HepG2 (cell line): ENCODE results near the gene TUBGCP4. TPM values are rescaled to one million over a fixed set of nuclear protein-coding genes. Genes with fewer than 3 reads are reported as not detected.

Source experiments
- CHD4 ChIP-seq: fragments of 200-600 bp; sonication (generic); IDR thresholded peaks from 2 replicates; pipeline ENCODE4 v1.7.0; 2017; ENCODE audit warnings: mild to moderate bottlenecking, low read length, borderline replicate concordance
- EEA1 ChIP-seq: sonication (generic); formaldehyde crosslinking; IDR thresholded peaks from 2 replicates; pipeline ENCODE4 v1.5.1; 2020; ENCODE audit warnings: mild to moderate bottlenecking, missing genetic modification reagents, borderline replicate concordance
- HNRNPL ChIP-seq: fragments of 200-400 bp; formaldehyde crosslinking; IDR thresholded peaks from 2 replicates; pipeline ENCODE4 v1.6.1; 2017; ENCODE audit warnings: mild to moderate bottlenecking, low read depth, low read length
- HOXA9 ChIP-seq: sonication (generic); formaldehyde crosslinking; IDR thresholded peaks from 2 replicates; pipeline ENCODE4 v1.8.1; 2022; ENCODE audit warnings: missing genetic modification reagents, mild to moderate bottlenecking, moderate library complexity, borderline replicate concordance
- JUNB ChIP-seq: sonication (generic); formaldehyde crosslinking; IDR thresholded peaks from 2 replicates; pipeline ENCODE4 v1.8.0; 2022; ENCODE audit warnings: missing genetic modification reagents, mild to moderate bottlenecking, borderline replicate concordance
- MXI1 ChIP-seq: IDR thresholded peaks from 3 replicates; pipeline ENCODE4 v1.6.1; 2012; ENCODE audit warnings: low read depth, low read length, inconsistent platforms, borderline replicate concordance
- MYNN ChIP-seq: sonication (generic); formaldehyde crosslinking; IDR thresholded peaks from 2 replicates; pipeline ENCODE4 v1.4.0; 2020; ENCODE audit warnings: mild to moderate bottlenecking, low read depth, missing genetic modification reagents
- PHB2 ChIP-seq: fragments of 450-650 bp; IDR thresholded peaks from 2 replicates; pipeline ENCODE4 v1.6.1; 2018; ENCODE audit not compliant: partially characterized antibody
- POLR2A ChIP-seq, 2 experiments: IDR thresholded peaks; 2 replicates each; pipeline ENCODE4 v1.6.1; 2011; ENCODE audit warnings: low read depth in 2 of 2, low read length in 2 of 2, mild to moderate bottlenecking in 1 of 2, moderate library complexity in 1 of 2; ENCODE audit not compliant: insufficient read depth in 1 of 2
- RAD51 ChIP-seq: fragments of 450-650 bp; IDR thresholded peaks from 2 replicates; pipeline ENCODE4 v1.6.1; 2016; ENCODE audit warnings: borderline replicate concordance
- REL ChIP-seq: sonication (generic); formaldehyde crosslinking; conservative IDR thresholded peaks from 2 replicates; pipeline ENCODE4 v1.8.0; 2022; ENCODE audit warnings: mild to moderate bottlenecking, missing genetic modification reagents, moderate library complexity
- RFX5 ChIP-seq: IDR thresholded peaks from 2 replicates; pipeline ENCODE4 v1.6.1; 2011; ENCODE audit warnings: low read depth, low read length, improper control_type of control experiment
- SP5 ChIP-seq: IDR thresholded peaks from 2 replicates; pipeline ENCODE4 v1.6.1; 2016; ENCODE audit warnings: low read depth, borderline replicate concordance
- TEAD3 ChIP-seq: optimal IDR thresholded peaks from 2 replicates; pipeline ENCODE3; 2016; ENCODE audit warnings: borderline replicate concordance
- UBTF ChIP-seq: sonication (generic); formaldehyde crosslinking; IDR thresholded peaks from 2 replicates; pipeline ENCODE4 v1.4.0; 2020; ENCODE audit warnings: mild to moderate bottlenecking, missing genetic modification reagents
- ZFP82 ChIP-seq: sonication (generic); formaldehyde crosslinking; IDR thresholded peaks from 2 replicates; pipeline ENCODE4 v1.5.1; 2020; ENCODE audit warnings: mild to moderate bottlenecking, missing genetic modification reagents, borderline replicate concordance
- ZNF225 ChIP-seq: sonication (generic); formaldehyde crosslinking; IDR thresholded peaks from 2 replicates; pipeline ENCODE4 v1.4.0; 2020; ENCODE audit warnings: mild to moderate bottlenecking, missing genetic modification reagents
- ZNF235 ChIP-seq: sonication (generic); formaldehyde crosslinking; IDR thresholded peaks from 2 replicates; pipeline ENCODE4 v1.8.1; 2023; ENCODE audit warnings: mild to moderate bottlenecking, missing genetic modification reagents, borderline replicate concordance
- ZNF3 ChIP-seq: IDR thresholded peaks from 2 replicates; pipeline ENCODE4 v1.7.0; 2017; ENCODE audit warnings: inconsistent platforms
- ZNF710 ChIP-seq: sonication (generic); formaldehyde crosslinking; IDR thresholded peaks from 2 replicates; pipeline ENCODE4 v1.5.0; 2020; ENCODE audit warnings: mild to moderate bottlenecking, missing genetic modification reagents, borderline replicate concordance
- ZNF768 ChIP-seq: sonication (generic); formaldehyde crosslinking; IDR thresholded peaks from 2 replicates; pipeline ENCODE4 v1.4.0; 2020; ENCODE audit warnings: missing genetic modification reagents
- ZNF770 ChIP-seq: sonication (generic); formaldehyde crosslinking; IDR thresholded peaks from 2 replicates; pipeline ENCODE4 v1.5.0; 2020; ENCODE audit warnings: mild to moderate bottlenecking, missing genetic modification reagents
- ZNF777 ChIP-seq: sonication (generic); formaldehyde crosslinking; IDR thresholded peaks from 2 replicates; pipeline ENCODE4 v1.4.0; 2020; ENCODE audit warnings: missing genetic modification reagents
- polyA plus RNA-seq, 8 experiments: library from polyadenylated mRNA; depleted of rRNA in 3 of 8; stranded (reverse) in 7 of 8; unstranded in 1 of 8; fragments of >200 nt; fragmentation: Illumina TruSeq in 4 of 8; extraction: Trizol in 4 of 8; gene quantifications; 2 replicates each; pipeline versions ENCODE4 v1.2.1 to v1.2.3, GENCODE V29; 2011 to 2016; ENCODE audit warnings: low read depth in 4 of 8, missing spikeins in 1 of 8, mixed read lengths in 1 of 8; ENCODE audit not compliant: insufficient read depth in 1 of 8
- total RNA-seq, 5 experiments: library from RNA; depleted of rRNA; stranded (reverse); fragments of >200 nt; fragmentation: Illumina TruSeq; extraction: Trizol; gene quantifications; 2 replicates each; pipeline ENCODE4 v1.2.3, GENCODE V29; 2016; ENCODE audit warnings: low read depth in 1 of 5

The TUBGCP4 gene
- total and polyA plus RNA-seq, 2 of the 13 experiments (the other 11 are each of a cell fraction or from before 2014, with no cell fraction given): 15.0 to 20.5 TPM

- TF ChIP-seq JUNB (CRISPR knock-in tag) (no peak), CHD4 (no peak), UBTF (CRISPR knock-in tag) (peak; percentile 83), ZNF777 (CRISPR knock-in tag) (no peak), HNRNPL (no peak), RFX5 (peak; percentile 40; the same call in 1 of the 2 replicates), SP5 (CRISPR knock-in tag) (no peak), ZNF710 (peak; percentile 48; the same call in 1 of the 2 replicates), MYNN (CRISPR knock-in tag) (no peak), REL (CRISPR knock-in tag) (peak; percentile 72; the same call in 1 of the 2 replicates), ZNF225 (CRISPR knock-in tag) (no peak; the same call in none of the 2 replicates), ZNF770 (CRISPR knock-in tag) (peak; percentile 62; the same call in 1 of the 2 replicates), ZNF235 (CRISPR knock-in tag) (no peak), RAD51 (no peak), MXI1 (no peak; the same call in 2 of the 3 replicates), ZFP82 (CRISPR knock-in tag) (peak; percentile 88; the same call in 1 of the 2 replicates), HOXA9 (CRISPR knock-in tag) (no peak; the same call in 1 of the 2 replicates), TEAD3 (CRISPR knock-in tag) (no peak), ZNF3 (CRISPR knock-in tag) (no peak), PHB2 (no peak), POLR2A (IDR thresholded peaks at IDR 0.05; ENCODE audit: insufficient read depth in 1 of 2, low read depth in 2 of 2, low read length in 2 of 2) (peak; percentile 67 to 92), ZNF768 (peak; percentile 69), EEA1 (CRISPR knock-in tag) (no peak; the same call in 1 of the 2 replicates)
Observed at GRCh38 chr15:43370975-43371974, at the start of gene TUBGCP4, which contains the start of gene ZSCAN29 (continued).
